ENCODE results near the gene DOCK2. TPM values are rescaled to one million over a fixed set of nuclear protein-coding genes. Genes with fewer than 3 reads are reported as not detected.
"Not testable (repeated sequence)": the region's sequence is repeated elsewhere in the genome, so short reads cannot be mapped to it uniquely, and the experiment has no call there.

Gene DOCK2
- total RNA-seq, 1 experiment from 2014 or later = 3.3 TPM

DNA sequence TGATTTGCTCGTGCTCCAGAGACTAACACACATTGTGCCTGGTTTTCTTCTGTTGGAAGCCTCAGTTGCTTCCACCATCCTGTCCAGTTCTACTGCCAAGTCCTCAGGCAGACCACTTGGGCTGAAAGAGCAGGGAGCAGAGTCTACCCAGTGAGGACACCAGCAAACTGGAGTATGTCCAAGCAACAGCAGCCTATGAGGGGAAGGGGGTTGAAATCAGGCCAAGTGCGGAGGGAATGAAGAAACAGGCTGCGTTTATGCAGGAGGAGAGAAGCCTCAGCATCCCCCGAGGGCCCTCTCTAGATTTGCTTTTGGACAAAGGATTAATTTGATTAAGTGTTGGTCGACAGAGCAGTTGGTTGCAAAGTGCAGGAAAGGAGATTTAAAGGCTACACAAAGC lies 14.5 kb downstream of the DOCK2 start:
- H3K4me3 ChIP-seq (ENCODE audit: insufficient read depth, low read depth, low read length) = no peak overlapping the region
- H3K27me3 ChIP-seq (ENCODE audit: control insufficient read depth, insufficient read depth, low read length) = no peaks in the 10 kb centered on the region
- DNase-seq = no peak
- no peaks in the 10 kb centered on the region for H3K36me3 ChIP-seq (replicated peaks; ENCODE audit: control insufficient read depth, insufficient read depth, low read length)

DNA sequence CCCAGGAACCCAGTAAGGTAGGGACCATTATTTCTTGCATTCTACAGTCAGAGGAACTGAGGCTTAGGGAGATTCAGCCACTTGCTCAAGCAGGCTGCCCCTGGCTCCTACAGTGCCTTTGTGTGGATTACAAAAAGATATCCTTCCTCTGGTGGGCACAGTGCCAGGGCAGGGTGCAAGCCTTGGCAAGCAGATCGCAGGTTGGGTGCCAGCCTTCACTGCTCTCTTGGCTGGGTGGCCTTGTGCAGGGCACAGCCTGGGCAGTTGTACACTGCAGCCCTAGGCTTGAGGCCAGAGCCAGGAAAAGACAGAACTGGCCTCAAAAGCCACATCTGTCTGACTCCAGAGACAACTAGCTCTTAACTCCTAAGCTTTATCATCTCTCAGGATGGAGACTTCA lies 15.0 kb downstream of the DOCK2 start:
- Histone ChIP-seq H3K27me3 (ENCODE audit: control insufficient read depth, insufficient read depth, low read length) (no peaks in the 10 kb centered on the region), H3K36me3 (replicated peaks; ENCODE audit: control insufficient read depth, insufficient read depth, low read length) (no peaks in the 10 kb centered on the region), H3K4me3 (ENCODE audit: insufficient read depth, low read depth, low read length) (no peak overlapping the region)
- DNase-seq = no peak

DNA sequence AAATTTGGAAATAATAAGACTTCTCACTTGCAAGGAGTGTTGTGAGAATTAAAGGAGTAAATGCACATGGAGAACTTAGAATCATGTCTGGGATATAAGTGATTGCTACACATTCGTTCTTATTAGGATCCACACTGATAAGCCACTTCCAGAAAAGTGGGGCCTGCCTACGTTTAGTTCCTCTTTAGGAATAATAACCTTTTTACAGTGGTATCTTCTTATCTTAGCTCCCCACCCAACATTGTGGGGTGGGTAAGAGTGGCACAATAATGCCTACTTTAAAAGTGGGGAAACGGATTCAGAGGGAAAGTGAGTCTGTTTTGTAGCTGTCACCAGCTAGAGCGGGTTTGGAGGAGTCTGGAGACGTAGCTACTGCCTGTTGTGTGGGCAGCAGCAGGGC lies 16.0 kb downstream of the DOCK2 start:
- no peaks in the 10 kb centered on the region for H3K36me3 ChIP-seq (replicated peaks; ENCODE audit: control insufficient read depth, insufficient read depth, low read length)
- no peak overlapping the region for H3K4me3 ChIP-seq (ENCODE audit: insufficient read depth, low read depth, low read length)
- no peak for DNase-seq
- no peaks in the 10 kb centered on the region for H3K27me3 ChIP-seq (ENCODE audit: control insufficient read depth, insufficient read depth, low read length)

DNA sequence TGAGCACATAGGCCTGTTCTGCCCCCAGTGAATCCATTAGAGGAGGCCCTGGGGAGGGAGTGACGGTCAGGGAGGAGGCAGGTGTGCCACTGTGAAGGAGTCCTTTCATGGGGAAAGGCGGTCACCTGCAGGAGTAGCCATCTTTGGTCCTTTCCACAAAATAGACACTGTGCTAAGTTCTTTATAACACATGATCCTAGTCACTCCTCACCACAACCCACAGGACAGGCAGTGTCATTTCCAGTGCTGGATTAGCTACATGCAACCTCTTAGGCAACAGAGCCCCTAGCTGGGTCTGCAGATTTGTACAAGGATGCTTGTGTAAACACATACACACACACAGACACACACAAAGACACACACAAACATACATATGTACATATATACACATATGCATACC lies 18.3 kb downstream of the DOCK2 start:
- DNase-seq = no peak
- Histone ChIP-seq H3K27me3 (ENCODE audit: control insufficient read depth, insufficient read depth, low read length) (no peaks in the 10 kb centered on the region), H3K4me3 (ENCODE audit: insufficient read depth, low read depth, low read length) (no peak overlapping the region), H3K36me3 (replicated peaks; ENCODE audit: control insufficient read depth, insufficient read depth, low read length) (no peaks in the 10 kb centered on the region)

DNA sequence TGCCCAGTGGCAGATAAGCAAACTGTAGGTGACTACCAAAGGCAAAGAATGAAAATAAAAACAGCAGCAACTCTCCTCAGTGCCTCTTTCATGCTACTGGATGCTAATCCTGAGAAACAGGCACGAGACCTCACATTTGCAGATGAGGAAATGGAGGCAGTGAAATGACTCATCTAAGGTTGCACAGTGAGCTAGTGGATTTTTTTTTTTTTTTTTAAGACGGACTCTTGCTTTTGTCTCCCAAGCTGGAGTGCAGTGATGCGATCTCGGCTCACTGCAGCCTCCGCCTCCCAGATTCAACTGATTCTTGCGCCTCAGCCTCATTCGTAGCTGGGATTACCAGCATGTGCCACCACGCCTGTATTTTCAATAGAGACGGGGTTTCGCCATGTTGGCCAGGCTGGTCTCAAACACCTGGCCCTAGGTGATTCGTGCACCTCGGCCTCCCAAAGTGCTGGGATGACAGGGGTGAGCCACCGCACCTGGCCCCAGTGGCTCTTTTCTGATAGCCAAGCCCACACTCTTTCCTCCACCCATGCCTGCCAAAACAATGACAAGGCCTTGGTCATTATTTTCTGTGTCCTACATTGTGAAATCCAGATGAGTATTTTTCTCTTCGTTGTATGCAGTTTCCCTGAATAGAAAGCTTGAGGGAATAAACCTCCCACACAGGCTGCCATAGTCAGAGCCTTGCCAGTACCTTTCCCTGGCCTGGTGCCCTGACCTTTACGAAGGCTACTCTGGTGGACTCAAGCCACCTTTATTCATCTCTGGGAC lies 19.2 kb downstream of the DOCK2 start:
- no peak for DNase-seq
- H3K36me3 ChIP-seq (replicated peaks; ENCODE audit: control insufficient read depth, insufficient read depth, low read length) = no peaks in the 10 kb centered on the region
- H3K27me3 ChIP-seq (ENCODE audit: control insufficient read depth, insufficient read depth, low read length) = no peaks in the 10 kb centered on the region
- H3K4me3 ChIP-seq (ENCODE audit: insufficient read depth, low read depth, low read length) = no peak overlapping the region

DNA sequence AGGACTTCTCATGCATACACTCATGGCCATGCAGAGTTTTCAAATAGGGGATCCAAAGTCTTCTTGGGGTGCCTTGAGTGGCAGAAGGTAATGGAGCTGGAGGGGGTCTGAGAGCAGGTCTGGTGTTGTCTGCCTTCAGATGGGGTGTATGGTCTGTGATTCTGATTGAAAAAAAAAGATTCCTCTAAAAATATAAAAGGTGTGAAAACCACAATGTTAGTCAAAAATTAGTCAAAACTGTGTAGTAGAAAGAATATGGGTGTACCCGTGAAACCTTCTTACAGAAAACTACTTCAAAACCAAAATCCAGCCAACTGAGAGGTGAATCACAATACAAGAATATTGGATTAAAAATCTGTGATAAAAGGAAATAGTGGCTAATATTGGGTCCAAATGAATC lies 20.1 kb downstream of the DOCK2 start:
- Histone ChIP-seq H3K27me3 (ENCODE audit: control insufficient read depth, insufficient read depth, low read length) (no peaks in the 10 kb centered on the region), H3K4me3 (ENCODE audit: insufficient read depth, low read depth, low read length) (no peak overlapping the region), H3K36me3 (replicated peaks; ENCODE audit: control insufficient read depth, insufficient read depth, low read length) (no peaks in the 10 kb centered on the region)
- no peak for DNase-seq

DNA sequence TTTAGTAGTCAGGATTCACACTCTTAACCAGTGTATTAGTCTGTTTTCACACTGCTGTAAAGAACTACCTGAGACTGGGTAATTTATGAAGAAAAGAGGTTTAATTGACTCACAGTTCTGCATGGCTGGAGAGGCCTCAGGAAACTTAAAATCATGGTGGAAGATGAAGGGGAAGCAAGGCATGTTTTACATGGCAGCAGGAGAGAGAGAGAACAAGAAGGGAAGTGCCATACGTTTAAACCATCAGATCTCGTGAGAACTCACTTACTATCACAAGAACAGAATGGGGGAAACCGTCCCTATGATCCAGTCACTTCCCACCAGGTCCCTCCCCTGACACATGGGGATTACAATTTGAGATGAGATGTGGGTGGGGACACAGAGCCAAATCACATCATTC lies 25.4 kb downstream of the DOCK2 start:
- not testable (repeated sequence) for H3K27me3 ChIP-seq (ENCODE audit: control insufficient read depth, insufficient read depth, low read length); DNase-seq; H3K4me3 ChIP-seq (ENCODE audit: insufficient read depth, low read depth, low read length); H3K36me3 ChIP-seq (replicated peaks; ENCODE audit: control insufficient read depth, insufficient read depth, low read length)

DNA sequence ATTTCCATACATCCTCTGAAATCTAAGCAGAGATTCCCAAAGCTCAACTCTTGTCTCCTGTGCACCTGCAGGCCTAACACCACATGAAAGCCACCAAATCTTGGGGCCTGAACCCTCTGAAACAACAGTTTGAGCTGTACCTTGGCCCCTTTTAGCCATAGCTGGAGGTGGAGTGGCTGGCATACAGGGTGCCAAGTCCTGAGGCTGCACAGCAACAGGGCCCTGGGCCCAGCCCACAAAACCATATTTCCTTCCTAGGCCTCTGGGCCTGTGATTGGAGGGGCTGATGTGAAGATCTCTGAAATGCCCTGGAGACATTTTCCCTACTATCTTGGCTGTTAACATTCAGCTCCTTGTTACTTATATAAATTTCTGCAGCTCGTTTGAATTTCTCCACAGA lies 26.5 kb downstream of the DOCK2 start:
- H3K27me3 ChIP-seq (ENCODE audit: control insufficient read depth, insufficient read depth, low read length) = no peaks in the 10 kb centered on the region
- H3K36me3 ChIP-seq (replicated peaks; ENCODE audit: control insufficient read depth, insufficient read depth, low read length) = no peaks in the 10 kb centered on the region
- no peak for DNase-seq
- no peak overlapping the region for H3K4me3 ChIP-seq (ENCODE audit: insufficient read depth, low read depth, low read length)

DNA sequence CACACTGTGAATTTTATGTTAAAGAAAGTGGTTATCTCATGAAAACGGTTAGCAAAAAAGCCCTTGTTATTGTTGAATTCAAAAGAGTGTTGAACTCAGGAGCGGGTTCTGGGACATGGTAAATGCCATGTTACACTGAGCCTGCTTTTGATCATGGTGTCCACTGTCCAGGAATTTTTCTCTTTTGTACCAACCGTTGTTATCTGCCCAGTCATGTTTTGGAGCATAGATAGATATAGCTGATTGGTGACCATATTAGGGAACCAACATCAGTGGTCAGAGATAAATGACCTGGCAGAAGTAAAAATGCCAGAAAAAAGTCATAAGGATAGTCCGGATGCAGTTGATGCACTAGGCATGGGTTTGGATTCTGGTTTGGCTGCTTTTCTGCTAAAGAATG lies 29.3 kb downstream of the DOCK2 start:
- no peaks in the 10 kb centered on the region for H3K27me3 ChIP-seq (ENCODE audit: control insufficient read depth, insufficient read depth, low read length)
- no peak overlapping the region for H3K4me3 ChIP-seq (ENCODE audit: insufficient read depth, low read depth, low read length)
- no peaks in the 10 kb centered on the region for H3K36me3 ChIP-seq (replicated peaks; ENCODE audit: control insufficient read depth, insufficient read depth, low read length)
- no peak for DNase-seq

DNA sequence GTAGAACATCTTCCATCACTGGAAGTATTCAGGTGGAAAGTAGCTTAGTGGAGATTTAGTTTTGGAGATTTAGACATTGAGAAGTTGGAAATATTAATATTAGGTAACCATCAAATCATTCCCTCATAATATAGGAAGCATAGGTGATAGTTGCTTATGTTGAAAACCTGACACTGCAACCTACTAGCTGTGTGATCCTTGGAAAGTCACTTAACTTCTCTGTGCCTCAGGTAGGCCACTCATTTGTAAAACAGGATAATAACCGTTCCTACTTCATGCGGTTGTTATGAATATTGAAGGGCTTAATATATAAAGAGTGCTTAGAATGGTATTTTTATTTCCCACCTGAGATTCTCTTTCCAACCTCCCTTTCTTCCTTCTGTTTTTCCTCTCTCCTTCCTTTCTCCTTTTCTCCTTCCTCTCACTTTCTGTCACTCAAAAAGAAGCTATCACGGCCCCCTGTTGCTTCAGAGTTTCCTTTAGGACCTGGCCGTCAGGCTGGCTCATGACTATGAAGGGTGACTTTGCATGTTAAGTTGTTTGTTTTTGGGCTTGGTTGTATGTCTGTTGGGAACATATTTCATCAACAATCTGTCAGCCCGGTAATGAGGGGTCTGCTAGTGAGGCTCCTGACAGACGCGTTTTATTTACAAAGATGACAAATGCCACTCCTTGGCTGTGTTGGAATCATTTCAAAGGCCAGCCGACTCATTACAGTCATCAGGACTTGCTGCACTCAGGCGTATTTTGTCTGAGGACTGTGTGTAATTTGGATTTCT lies 31.0 kb downstream of the DOCK2 start:
- Histone ChIP-seq H3K27me3 (ENCODE audit: control insufficient read depth, insufficient read depth, low read length) (no peaks in the 10 kb centered on the region), H3K4me3 (ENCODE audit: insufficient read depth, low read depth, low read length) (no peak overlapping the region), H3K36me3 (replicated peaks; ENCODE audit: control insufficient read depth, insufficient read depth, low read length) (no peaks in the 10 kb centered on the region)
- DNase-seq = no peak

DNA sequence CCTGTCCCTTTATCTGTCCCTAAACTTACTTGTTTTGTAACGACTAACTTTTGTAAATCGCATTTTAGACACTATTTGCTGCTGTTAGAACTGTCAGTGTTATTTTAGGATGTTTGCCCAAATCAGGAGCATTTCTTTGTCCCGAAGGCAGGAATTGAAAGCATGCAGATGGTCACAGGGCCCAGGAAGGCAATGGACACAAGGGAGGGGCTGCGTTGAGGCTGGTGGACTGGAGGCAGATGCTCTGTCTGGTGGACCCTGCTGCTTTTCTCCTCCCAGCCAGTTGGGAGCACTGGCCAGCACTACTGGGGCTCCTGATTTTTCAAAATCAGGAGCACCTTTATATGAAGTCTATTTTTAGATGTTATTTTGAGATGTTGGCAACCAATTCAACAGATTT lies 31.7 kb downstream of the DOCK2 start:
- no peak for DNase-seq
- Histone ChIP-seq H3K36me3 (replicated peaks; ENCODE audit: control insufficient read depth, insufficient read depth, low read length) (no peaks in the 10 kb centered on the region), H3K27me3 (ENCODE audit: control insufficient read depth, insufficient read depth, low read length) (no peaks in the 10 kb centered on the region), H3K4me3 (ENCODE audit: insufficient read depth, low read depth, low read length) (no peak overlapping the region)

DNA sequence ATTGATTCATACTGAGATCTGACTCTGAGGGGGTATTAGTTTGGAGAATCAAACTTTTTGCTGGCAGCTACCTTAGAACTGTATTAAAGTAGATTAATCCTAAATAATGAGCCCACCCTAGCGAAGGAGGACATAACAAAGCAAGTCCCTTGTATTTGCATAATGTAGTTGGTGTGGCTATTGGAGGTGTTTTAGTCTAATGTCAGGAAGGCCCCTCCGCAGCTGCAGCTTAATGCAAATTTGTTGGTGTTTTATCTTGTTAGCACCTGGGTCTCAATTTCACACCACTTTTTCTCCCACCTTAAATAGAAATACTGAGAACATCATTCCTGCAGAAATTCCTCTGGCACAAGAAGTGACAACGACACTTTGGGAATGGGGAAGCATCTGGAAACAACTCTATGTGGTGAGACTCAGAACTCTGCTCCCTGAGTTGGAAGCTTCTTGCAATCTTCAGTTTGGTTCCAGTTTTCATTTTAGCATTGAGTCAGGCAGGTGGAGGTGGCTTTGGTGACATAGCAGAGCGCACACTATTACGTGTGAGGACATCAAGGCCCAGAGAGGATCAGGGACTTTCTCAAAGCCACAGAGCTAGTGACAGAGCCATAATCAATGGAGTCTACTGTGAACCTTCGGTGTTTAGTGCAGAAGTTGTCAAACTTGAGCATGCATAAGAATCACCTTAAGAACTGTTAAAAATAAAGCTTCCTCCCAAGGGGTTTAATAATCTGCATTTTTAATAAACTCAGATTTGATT lies 33.9 kb downstream of the DOCK2 start:
- no peaks in the 10 kb centered on the region for H3K27me3 ChIP-seq (ENCODE audit: control insufficient read depth, insufficient read depth, low read length)

DNA sequence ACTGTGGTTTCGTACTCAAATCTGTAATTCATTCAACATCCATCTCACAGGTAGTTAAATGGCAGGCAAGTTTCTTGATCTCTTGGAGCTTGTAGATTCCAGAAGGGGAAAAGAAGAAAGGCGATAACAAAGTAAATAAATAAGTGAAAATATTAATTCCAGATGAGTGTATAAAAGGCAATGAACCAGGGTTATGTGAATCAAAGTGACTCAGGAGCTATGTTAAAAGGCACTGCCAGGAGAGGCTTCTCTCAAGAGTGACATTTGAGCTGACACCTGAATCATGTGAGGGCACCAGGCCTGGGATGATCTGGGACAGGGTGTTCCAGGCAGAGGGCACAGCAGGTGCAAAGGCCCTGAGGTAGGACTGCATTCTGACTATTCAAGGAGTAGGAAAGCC lies 45.0 kb downstream of the DOCK2 start:
- H3K27me3 ChIP-seq (ENCODE audit: control insufficient read depth, insufficient read depth, low read length) = no peaks in the 10 kb centered on the region
- no peak overlapping the region for H3K4me3 ChIP-seq (ENCODE audit: insufficient read depth, low read depth, low read length)
- H3K36me3 ChIP-seq (replicated peaks; ENCODE audit: control insufficient read depth, insufficient read depth, low read length) = no peaks in the 10 kb centered on the region
- DNase-seq = no peak

More for the DNA sequence above, 33.9 kb downstream of the DOCK2 start:
- no peak overlapping the region for H3K4me3 ChIP-seq (ENCODE audit: insufficient read depth, low read depth, low read length)
- no peak for DNase-seq
- no peaks in the 10 kb centered on the region for H3K36me3 ChIP-seq (replicated peaks; ENCODE audit: control insufficient read depth, insufficient read depth, low read length)

DNA sequence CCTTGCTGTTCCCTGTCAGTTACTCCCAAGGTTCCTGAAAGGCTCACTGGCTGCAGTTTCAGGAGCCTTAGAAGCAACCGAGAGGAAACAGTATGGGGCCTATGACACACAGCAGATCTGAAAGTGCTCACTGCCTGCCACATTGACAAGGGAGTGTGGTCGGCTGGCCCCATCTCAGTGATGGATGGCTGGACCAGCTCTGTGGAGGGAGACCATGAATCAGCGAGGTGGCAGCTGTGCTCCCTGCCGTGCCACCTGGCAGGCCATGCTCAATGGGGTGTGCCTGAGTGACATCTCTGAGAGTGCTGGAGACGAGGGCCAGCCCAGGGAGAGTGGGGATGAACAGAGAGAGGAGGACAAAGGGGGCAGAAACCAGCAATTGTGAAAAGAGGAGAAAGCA lies 49.1 kb downstream of the DOCK2 start:
- H3K36me3 ChIP-seq (replicated peaks; ENCODE audit: control insufficient read depth, insufficient read depth, low read length) = no peaks in the 10 kb centered on the region
- H3K27me3 ChIP-seq (ENCODE audit: control insufficient read depth, insufficient read depth, low read length) = no peaks in the 10 kb centered on the region
- no peak overlapping the region for H3K4me3 ChIP-seq (ENCODE audit: insufficient read depth, low read depth, low read length)
- no peak for DNase-seq

DNA sequence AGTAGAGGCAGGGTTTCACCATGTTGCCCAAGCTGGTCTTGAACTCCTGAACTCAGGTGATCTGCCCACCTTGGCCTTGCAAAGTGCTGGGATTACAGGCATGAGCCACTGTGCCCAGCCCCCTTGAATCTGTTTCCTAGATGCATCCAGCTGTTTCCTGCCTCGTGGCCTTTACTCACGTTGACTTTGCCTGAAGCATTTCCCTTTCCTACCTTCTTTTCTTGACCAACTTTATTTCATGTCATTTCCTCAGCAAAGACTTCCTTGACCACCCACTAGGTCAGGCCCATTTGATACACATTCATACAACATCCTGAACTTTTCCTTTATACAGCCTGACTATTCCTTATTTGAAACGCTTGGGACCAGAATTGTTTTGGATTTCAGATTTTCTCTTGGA lies 51.0 kb downstream of the DOCK2 start:
- no peak overlapping the region for H3K4me3 ChIP-seq (ENCODE audit: insufficient read depth, low read depth, low read length)
- no peaks in the 10 kb centered on the region for H3K27me3 ChIP-seq (ENCODE audit: control insufficient read depth, insufficient read depth, low read length)
- no peaks in the 10 kb centered on the region for H3K36me3 ChIP-seq (replicated peaks; ENCODE audit: control insufficient read depth, insufficient read depth, low read length)
- no peak for DNase-seq
